SK-N-SH (cell line): ENCODE measurements around the gene GDNF. TPM values are rescaled to one million over a fixed set of nuclear protein-coding genes. Genes with fewer than 3 reads are reported as not detected.

Source experiments
- CTCF ChIA-PET: fragments of 300-600, 350-600 bp; formaldehyde crosslinking; extraction: SDS; loops from one replicate; lab custom pipeline; 2021; lab: Yijun Ruan, JAX
- POLR2A ChIA-PET: fragments of 350-600 bp; sonication (Branson Sonifier 250); formaldehyde crosslinking; extraction: SDS; loops from one replicate; lab custom pipeline; 2020; ENCODE audit warnings: antibody characterized with exemption, inconsistent platforms; lab: Yijun Ruan, JAX
- DNase-seq: peaks from one replicate; pipeline ENCODE4 v3.0.0; 2012
- H2AFZ ChIP-seq: fragments of 200-600 bp; sonication (generic); 2 replicates; pipeline ENCODE4 v1.8.1; 2016; ENCODE audit warnings: antibody characterized with exemption, mild to moderate bottlenecking, low read depth
- H3F3A ChIP-seq: fragments of 200-600 bp; sonication (generic); replicated peaks from 2 replicates; pipeline ENCODE3; 2016; ENCODE audit warnings: antibody characterized with exemption, mild to moderate bottlenecking; ENCODE audit not compliant: insufficient read depth
- H3K27ac ChIP-seq, 2 experiments: fragments of 200-500 bp in 1 of 2; fragments of 200-600 bp in 1 of 2; sonication (Bioruptor generic) in 1 of 2; sonication (generic), shearing (Covaris generic) in 1 of 2; 2 replicates each; pipeline versions ENCODE4 v1.5.1 to v1.6.1; 2014 to 2016; ENCODE audit warnings: low read depth in 2 of 2, inconsistent platforms in 1 of 2, low read length in 1 of 2, mild to moderate bottlenecking in 1 of 2, mixed read lengths in 1 of 2
- H3K27me3 ChIP-seq: fragments of 200-600 bp; sonication (generic), shearing (Covaris generic); 2 replicates; pipeline ENCODE4 v1.6.1; 2016; ENCODE audit warnings: mixed run types; ENCODE audit not compliant: insufficient read depth
- H3K36me3 ChIP-seq, 2 experiments: fragments of 200-500 bp in 1 of 2; fragments of 200-600 bp in 1 of 2; sonication (Bioruptor generic) in 1 of 2; sonication (generic) in 1 of 2; replicated peaks in 1 of 2; 2 replicates each; pipeline versions ENCODE3 to v1.5.1; 2014 to 2016; ENCODE audit warnings: low read length in 1 of 2, mild to moderate bottlenecking in 1 of 2; ENCODE audit not compliant: insufficient read depth in 2 of 2, control insufficient read depth in 1 of 2
- H3K4me1 ChIP-seq, 2 experiments: fragments of 200-500 bp in 1 of 2; fragments of 200-600 bp in 1 of 2; sonication (Bioruptor generic) in 1 of 2; sonication (generic), shearing (Covaris generic) in 1 of 2; 2 replicates each; pipeline versions ENCODE4 v1.5.1 to v1.6.1; 2014 to 2016; ENCODE audit warnings: low read depth in 1 of 2, low read length in 1 of 2, mixed run types in 1 of 2; ENCODE audit not compliant: insufficient read depth in 2 of 2, control insufficient read depth in 1 of 2
- H3K4me2 ChIP-seq: fragments of 200-600 bp; sonication (generic), shearing (Covaris generic); 2 replicates; pipeline ENCODE4 v1.6.1; 2017; ENCODE audit warnings: mixed run types
- H3K4me3 ChIP-seq, 2 experiments: fragments of 200-500 bp in 1 of 2; fragments of 200-600 bp in 1 of 2; sonication (Bioruptor generic) in 1 of 2; sonication (generic), shearing (Covaris generic) in 1 of 2; 2 replicates each; pipeline versions ENCODE4 v1.5.1 to v1.8.1; 2014 to 2016; ENCODE audit warnings: low read depth in 2 of 2, inconsistent platforms in 1 of 2, low read length in 1 of 2, mild to moderate bottlenecking in 1 of 2, mixed read lengths in 1 of 2, moderate library complexity in 1 of 2
- H3K79me2 ChIP-seq: fragments of 200-600 bp; sonication (generic); 2 replicates; pipeline ENCODE4 v1.8.1; 2017; ENCODE audit warnings: mild to moderate bottlenecking; ENCODE audit not compliant: insufficient read depth
- H3K9ac ChIP-seq: fragments of 200-600 bp; sonication (generic); 2 replicates; pipeline ENCODE4 v1.6.1; 2017; ENCODE audit warnings: mixed run types
- H3K9me2 ChIP-seq: fragments of 200-600 bp; sonication (generic); 2 replicates; pipeline ENCODE4 v1.6.1; 2017; ENCODE audit warnings: mixed run types
- H3K9me3 ChIP-seq: fragments of 200-600 bp; sonication (generic); 2 replicates; pipeline ENCODE4 v1.6.1; 2017; ENCODE audit warnings: mixed run types, mild to moderate bottlenecking, moderate library complexity
- H4K20me1 ChIP-seq: fragments of 200-600 bp; sonication (generic); 2 replicates; pipeline ENCODE4 v1.6.1; 2017; ENCODE audit warnings: mild to moderate bottlenecking, mixed run types; ENCODE audit not compliant: insufficient read depth
- EP300 ChIP-seq, 2 experiments: IDR thresholded peaks; 2 replicates each; pipeline versions ENCODE4 v1.4.0 to v1.6.1; 2012; ENCODE audit warnings: borderline replicate concordance in 1 of 2, low read depth in 1 of 2, low read length in 1 of 2
- EZH2phosphoT487 ChIP-seq: fragments of 200-600 bp; sonication (generic); IDR thresholded peaks from 2 replicates; pipeline ENCODE4 v1.6.1; 2017; ENCODE audit warnings: low read depth, mixed run types, mild to moderate bottlenecking, antibody characterized with exemption, moderate library complexity, borderline replicate concordance
- FOSL2 ChIP-seq: IDR thresholded peaks from 2 replicates; pipeline ENCODE4 v1.4.0; 2012; ENCODE audit warnings: low read depth, mild to moderate bottlenecking, moderate library complexity, borderline replicate concordance
- GATA2 ChIP-seq: sonication (generic); formaldehyde crosslinking; IDR thresholded peaks from 2 replicates; pipeline ENCODE4 v1.5.0; 2020; ENCODE audit warnings: mild to moderate bottlenecking, missing genetic modification reagents
- MXI1 ChIP-seq: IDR thresholded peaks from 2 replicates; pipeline ENCODE4 v1.6.1; 2012; ENCODE audit warnings: mild to moderate bottlenecking, low read depth, low read length, improper control_type of control experiment
- NFIC ChIP-seq: IDR thresholded peaks from 2 replicates; pipeline ENCODE4 v1.4.0; 2012; ENCODE audit warnings: borderline replicate concordance
- NRF1 ChIP-seq: IDR thresholded peaks from 2 replicates; pipeline ENCODE4 v1.6.1; 2012; ENCODE audit warnings: low read depth, mild to moderate bottlenecking, low read length
- POLR2AphosphoS5 ChIP-seq: IDR thresholded peaks from 2 replicates; pipeline ENCODE4 v1.6.1; 2012; ENCODE audit warnings: low read depth, low read length
- RAD21 ChIP-seq: IDR thresholded peaks from 2 replicates; pipeline ENCODE4 v1.6.1; 2012; ENCODE audit warnings: mild to moderate bottlenecking, low read length
- RXRA ChIP-seq: IDR thresholded peaks from 2 replicates; pipeline ENCODE4 v1.4.0; 2012; ENCODE audit warnings: low read depth, mild to moderate bottlenecking, borderline replicate concordance
- SIN3A ChIP-seq: IDR thresholded peaks from 2 replicates; pipeline ENCODE4 v1.6.1; 2012; ENCODE audit warnings: low read depth, mild to moderate bottlenecking, low read length, moderate library complexity, borderline replicate concordance
- SMC3 ChIP-seq: IDR thresholded peaks from 2 replicates; pipeline ENCODE4 v1.6.1; 2012; ENCODE audit warnings: low read depth, low read length, improper control_type of control experiment
- TCF12 ChIP-seq: IDR thresholded peaks from 2 replicates; pipeline ENCODE4 v1.4.0; 2012
- TEAD4 ChIP-seq: IDR thresholded peaks from 2 replicates; pipeline ENCODE4 v1.4.0; 2012; ENCODE audit warnings: mild to moderate bottlenecking, borderline replicate concordance; ENCODE audit not compliant: insufficient read depth
- YY1 ChIP-seq: IDR thresholded peaks from 2 replicates; pipeline ENCODE4 v1.4.0; 2012; ENCODE audit warnings: low read depth, mild to moderate bottlenecking
- WGBS: methylation state at CpG from one replicate; pipeline ENCODE4 v1.1.6; 2017; ENCODE audit warnings: low lambda C conversion rate; 5-methylcytosine and 5-hydroxymethylcytosine counted together
- polyA plus RNA-seq, 3 experiments: library from polyadenylated mRNA; depleted of rRNA; stranded (reverse); fragments of >200 nt; gene quantifications; 2 replicates each; pipeline ENCODE4 v1.2.3, GENCODE V29; 2012
- TF ChIP-seq, protein P1 (sequence below): IDR thresholded peaks from 2 replicates; pipeline ENCODE4 v1.4.0; 2012; ENCODE audit warnings: low read depth, borderline replicate concordance
- TF ChIP-seq, protein P2 (sequence below): fragments of 200-600 bp; sonication (generic); IDR thresholded peaks from 2 replicates; pipeline ENCODE4 v1.6.1; 2017; ENCODE audit warnings: antibody characterized with exemption, mild to moderate bottlenecking, moderate library complexity
- TF ChIP-seq, protein P3 (sequence below): IDR thresholded peaks from 2 replicates; pipeline ENCODE4 v1.4.0; 2012; ENCODE audit warnings: low read depth
- TF ChIP-seq, protein P4 (sequence below): fragments of 150-350 bp; IDR thresholded peaks from 2 replicates; pipeline ENCODE4 v1.6.1; 2017; ENCODE audit warnings: antibody characterized with exemption, low read length, low read depth, borderline replicate concordance

Gene GDNF
- polyA plus RNA-seq, 1 of the 3 experiments (the other 2 are of a cell fraction): 9.0 TPM

GRCh38 chr5:37774912-37775483 lies 64.8 kb downstream of the GDNF start:
- Histone ChIP-seq H2AFZ (no peak overlapping the region), H3F3A (peaks cover 21% of the 10 kb centered on the region), H3K36me3 (no peaks in the 10 kb centered on the region), H3K4me2 (no peak overlapping the region), H3K4me1 (peaks cover 0 to 28% of the 10 kb centered on the region in 2 experiments; a peak in 3 of 4 replicates), H3K27me3 (no peaks in the 10 kb centered on the region), H3K79me2 (no peaks in the 10 kb centered on the region), H3K4me3 (no peak overlapping the region), H4K20me1 (no peaks in the 10 kb centered on the region), H3K9me2 (no peaks in the 10 kb centered on the region), H3K9ac (no peak overlapping the region), H3K9me3 (peaks cover 5% of the 10 kb centered on the region; the same call in 1 of the 2 replicates), H3K27ac (no peak overlapping the region)
- POLR2A ChIA-PET: no interaction called here
- TF ChIP-seq, protein P1, sequence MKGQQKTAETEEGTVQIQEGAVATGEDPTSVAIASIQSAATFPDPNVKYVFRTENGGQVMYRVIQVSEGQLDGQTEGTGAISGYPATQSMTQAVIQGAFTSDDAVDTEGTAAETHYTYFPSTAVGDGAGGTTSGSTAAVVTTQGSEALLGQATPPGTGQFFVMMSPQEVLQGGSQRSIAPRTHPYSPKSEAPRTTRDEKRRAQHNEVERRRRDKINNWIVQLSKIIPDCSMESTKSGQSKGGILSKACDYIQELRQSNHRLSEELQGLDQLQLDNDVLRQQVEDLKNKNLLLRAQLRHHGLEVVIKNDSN: no peak
- TF ChIP-seq, protein P2, sequence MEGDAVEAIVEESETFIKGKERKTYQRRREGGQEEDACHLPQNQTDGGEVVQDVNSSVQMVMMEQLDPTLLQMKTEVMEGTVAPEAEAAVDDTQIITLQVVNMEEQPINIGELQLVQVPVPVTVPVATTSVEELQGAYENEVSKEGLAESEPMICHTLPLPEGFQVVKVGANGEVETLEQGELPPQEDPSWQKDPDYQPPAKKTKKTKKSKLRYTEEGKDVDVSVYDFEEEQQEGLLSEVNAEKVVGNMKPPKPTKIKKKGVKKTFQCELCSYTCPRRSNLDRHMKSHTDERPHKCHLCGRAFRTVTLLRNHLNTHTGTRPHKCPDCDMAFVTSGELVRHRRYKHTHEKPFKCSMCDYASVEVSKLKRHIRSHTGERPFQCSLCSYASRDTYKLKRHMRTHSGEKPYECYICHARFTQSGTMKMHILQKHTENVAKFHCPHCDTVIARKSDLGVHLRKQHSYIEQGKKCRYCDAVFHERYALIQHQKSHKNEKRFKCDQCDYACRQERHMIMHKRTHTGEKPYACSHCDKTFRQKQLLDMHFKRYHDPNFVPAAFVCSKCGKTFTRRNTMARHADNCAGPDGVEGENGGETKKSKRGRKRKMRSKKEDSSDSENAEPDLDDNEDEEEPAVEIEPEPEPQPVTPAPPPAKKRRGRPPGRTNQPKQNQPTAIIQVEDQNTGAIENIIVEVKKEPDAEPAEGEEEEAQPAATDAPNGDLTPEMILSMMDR: peak; percentile 81
- no peak for TF ChIP-seq FOSL2
- no peak for TF ChIP-seq SMC3
- no peak for TF ChIP-seq SIN3A
- TF ChIP-seq RAD21: peak; percentile 16; the same call in 1 of the 2 replicates
- CTCF ChIA-PET: interaction anchor here (1.5 to 2.1 kb wide), 2 partner anchors 9 to 12 kb away, joined by 3 to 6 read pairs; no protein-coding TSS in a partner anchor
- DNase-seq: no peak
- WGBS: 92% methylated on average over 9 of the region's 9 CpGs

DNA sequence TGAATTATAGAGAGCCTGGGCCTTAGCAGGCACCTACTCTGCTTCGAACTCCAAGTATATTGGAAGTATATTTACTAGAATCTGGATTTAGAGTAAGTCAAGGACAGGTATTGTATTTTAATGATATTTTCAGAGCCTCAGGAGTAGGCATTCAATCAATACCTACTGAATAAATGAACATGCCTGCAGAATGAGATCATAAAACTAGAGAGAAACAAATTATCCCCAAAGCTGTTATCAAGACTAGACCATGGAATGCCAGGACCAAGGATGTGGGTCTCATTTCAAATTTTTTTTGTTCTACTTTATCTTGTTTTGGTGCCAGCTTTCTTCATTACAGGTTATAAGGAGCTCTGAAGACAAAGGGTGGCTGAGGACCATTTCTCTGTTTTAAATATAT lies 66.0 kb downstream of the GDNF start:
- no peaks in the 10 kb centered on the region for H3K79me2 ChIP-seq
- no peak overlapping the region for H3K4me2 ChIP-seq
- peaks cover 21% of the 10 kb centered on the region for H3F3A ChIP-seq
- H2AFZ ChIP-seq: no peak overlapping the region
- TF ChIP-seq TCF12: no peak
- TF ChIP-seq YY1: no peak
- no peak for TF ChIP-seq SIN3A
- no peak for TF ChIP-seq FOSL2
- TF ChIP-seq TEAD4: no peak
- TF ChIP-seq, protein P3, sequence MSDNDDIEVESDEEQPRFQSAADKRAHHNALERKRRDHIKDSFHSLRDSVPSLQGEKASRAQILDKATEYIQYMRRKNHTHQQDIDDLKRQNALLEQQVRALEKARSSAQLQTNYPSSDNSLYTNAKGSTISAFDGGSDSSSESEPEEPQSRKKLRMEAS: no peak
- no peak for TF ChIP-seq NFIC
- TF ChIP-seq, protein P1: no peak
- no peak for TF ChIP-seq RAD21
- TF ChIP-seq MXI1: no peak
- TF ChIP-seq POLR2AphosphoS5: no peak
- no peak for TF ChIP-seq EZH2phosphoT487
- TF ChIP-seq SMC3: no peak
- no peak for TF ChIP-seq RXRA
- TF ChIP-seq NRF1: no peak
- no peak for TF ChIP-seq GATA2 (CRISPR knock-in tag)
- TF ChIP-seq, protein P4, sequence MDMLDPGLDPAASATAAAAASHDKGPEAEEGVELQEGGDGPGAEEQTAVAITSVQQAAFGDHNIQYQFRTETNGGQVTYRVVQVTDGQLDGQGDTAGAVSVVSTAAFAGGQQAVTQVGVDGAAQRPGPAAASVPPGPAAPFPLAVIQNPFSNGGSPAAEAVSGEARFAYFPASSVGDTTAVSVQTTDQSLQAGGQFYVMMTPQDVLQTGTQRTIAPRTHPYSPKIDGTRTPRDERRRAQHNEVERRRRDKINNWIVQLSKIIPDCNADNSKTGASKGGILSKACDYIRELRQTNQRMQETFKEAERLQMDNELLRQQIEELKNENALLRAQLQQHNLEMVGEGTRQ: no peak
- no peak for TF ChIP-seq EP300 (IDR thresholded peaks at IDR 0.05; ENCODE audit: borderline replicate concordance in 1 of 2, low read depth in 1 of 2, low read length in 1 of 2)
- H3K27me3 ChIP-seq: no peaks in the 10 kb centered on the region
- no peaks in the 10 kb centered on the region for H3K9me2 ChIP-seq
- no peak for DNase-seq
- CTCF ChIA-PET: interaction anchor here (0.7 to 2.1 kb wide), 3 partner anchors 10 to 103 kb away, joined by 3 to 6 read pairs (median 3); no protein-coding TSS in a partner anchor
- H3K9me3 ChIP-seq: peaks cover 5% of the 10 kb centered on the region; the same call in 1 of the 2 replicates
- POLR2A ChIA-PET: no interaction called here
- 57% methylated on average over 1 of the region's 1 CpG for WGBS
- peaks cover 0 to 36% of the 10 kb centered on the region in 2 experiments; a peak in 3 of 4 replicates for H3K4me1 ChIP-seq
- H3K4me3 ChIP-seq: no peak overlapping the region
- H3K9ac ChIP-seq: no peak overlapping the region
- H4K20me1 ChIP-seq: no peaks in the 10 kb centered on the region
- H3K27ac ChIP-seq: no peak overlapping the region
- H3K36me3 ChIP-seq: no peaks in the 10 kb centered on the region
